Activated naive CD4-positive, alpha-beta T cell treated with anti-CD3 and anti-CD28 coated beads, Interleukin-2, amount 50 U/mL, for 24 hours (primary cell): ENCODE measurements around the gene KCNH8.

Source experiments
- H3K27ac Mint-ChIP-seq: one replicate; pipeline ENCODE4 v1.8.0; 2021; ENCODE audit warnings: mild to moderate bottlenecking, mixed read lengths
- H3K27me3 Mint-ChIP-seq: one replicate; pipeline ENCODE4 v1.8.0; 2021; ENCODE audit warnings: mixed read lengths
- H3K36me3 Mint-ChIP-seq: one replicate; pipeline ENCODE4 v1.8.0; 2021; ENCODE audit warnings: mixed read lengths
- H3K4me1 Mint-ChIP-seq: one replicate; pipeline ENCODE4 v1.8.0; 2021; ENCODE audit warnings: mixed read lengths
- H3K4me3 Mint-ChIP-seq: one replicate; pipeline ENCODE4 v1.8.0; 2021; ENCODE audit warnings: mild to moderate bottlenecking, mixed read lengths
- H3K9me3 Mint-ChIP-seq: one replicate; pipeline ENCODE4 v1.8.0; 2021; ENCODE audit warnings: mixed read lengths

The KCNH8 gene

GRCh38 chr3:19526071-19526470 lies 377.8 kb downstream of the KCNH8 start:
- no peaks in the 10 kb centered on the region for H3K27me3 Mint-ChIP-seq
- no peaks in the 10 kb centered on the region for H3K9me3 Mint-ChIP-seq
- H3K36me3 Mint-ChIP-seq = no peaks in the 10 kb centered on the region
- no peak overlapping the region for H3K27ac Mint-ChIP-seq
- no peaks in the 10 kb centered on the region for H3K4me1 Mint-ChIP-seq
- no peak overlapping the region for H3K4me3 Mint-ChIP-seq

- no peaks in the 10 kb centered on the region for H3K4me1 Mint-ChIP-seq
- H3K9me3 Mint-ChIP-seq = no peaks in the 10 kb centered on the region
- H3K4me3 Mint-ChIP-seq = no peak overlapping the region
- H3K27me3 Mint-ChIP-seq = no peaks in the 10 kb centered on the region
- no peaks in the 10 kb centered on the region for H3K36me3 Mint-ChIP-seq
- H3K27ac Mint-ChIP-seq = no peak overlapping the region
These were observed 379.4 kb downstream of the KCNH8 start for GRCh38 chr3:19527746-19528145.

GRCh38 chr3:19531426-19531825 lies 383.1 kb downstream of the KCNH8 start:
- no peaks in the 10 kb centered on the region for H3K36me3 Mint-ChIP-seq
- no peak overlapping the region for H3K27ac Mint-ChIP-seq
- no peak overlapping the region for H3K4me3 Mint-ChIP-seq
- H3K27me3 Mint-ChIP-seq = peaks cover 1% of the 10 kb centered on the region
- H3K9me3 Mint-ChIP-seq = no peaks in the 10 kb centered on the region
- no peaks in the 10 kb centered on the region for H3K4me1 Mint-ChIP-seq

GRCh38 chr3:19539518-19540392 lies 391.4 kb downstream of the KCNH8 start:
- Mint-ChIP-seq H3K9me3 (no peaks in the 10 kb centered on the region), H3K36me3 (no peaks in the 10 kb centered on the region), H3K4me3 (no peak overlapping the region), H3K4me1 (no peaks in the 10 kb centered on the region), H3K27me3 (peaks cover 2% of the 10 kb centered on the region), H3K27ac (no peak overlapping the region)

- Mint-ChIP-seq H3K27me3 (peaks cover 4% of the 10 kb centered on the region), H3K4me3 (no peak overlapping the region), H3K27ac (no peak overlapping the region), H3K36me3 (no peaks in the 10 kb centered on the region), H3K9me3 (no peaks in the 10 kb centered on the region), H3K4me1 (no peaks in the 10 kb centered on the region)
These were observed 392.2 kb downstream of the KCNH8 start for GRCh38 chr3:19540464-19540863.

- Mint-ChIP-seq H3K36me3 (no peaks in the 10 kb centered on the region), H3K27me3 (peaks cover 4% of the 10 kb centered on the region), H3K4me1 (no peaks in the 10 kb centered on the region), H3K27ac (no peak overlapping the region), H3K9me3 (no peaks in the 10 kb centered on the region), H3K4me3 (no peak overlapping the region)
These were observed 393.0 kb downstream of the KCNH8 start for GRCh38 chr3:19541284-19541683.

- Mint-ChIP-seq H3K27me3 (peaks cover 2% of the 10 kb centered on the region), H3K36me3 (no peaks in the 10 kb centered on the region), H3K4me3 (no peak overlapping the region), H3K4me1 (no peaks in the 10 kb centered on the region), H3K27ac (no peak overlapping the region), H3K9me3 (no peaks in the 10 kb centered on the region)
These were observed 395.0 kb downstream of the KCNH8 start for GRCh38 chr3:19543212-19543841.

GRCh38 chr3:19547665-19548464 lies 399.6 kb downstream of the KCNH8 start:
- H3K4me3 Mint-ChIP-seq = no peak overlapping the region
- peaks cover 2% of the 10 kb centered on the region for H3K27me3 Mint-ChIP-seq
- H3K9me3 Mint-ChIP-seq = peaks cover 7% of the 10 kb centered on the region
- no peak overlapping the region for H3K27ac Mint-ChIP-seq
- no peaks in the 10 kb centered on the region for H3K4me1 Mint-ChIP-seq
- H3K36me3 Mint-ChIP-seq = no peaks in the 10 kb centered on the region

GRCh38 chr3:19559724-19560442 lies 411.6 kb downstream of the KCNH8 start:
- no peak overlapping the region for H3K4me3 Mint-ChIP-seq
- H3K27ac Mint-ChIP-seq = no peak overlapping the region
- peaks cover 7% of the 10 kb centered on the region for H3K9me3 Mint-ChIP-seq
- H3K36me3 Mint-ChIP-seq = no peaks in the 10 kb centered on the region
- H3K4me1 Mint-ChIP-seq = no peaks in the 10 kb centered on the region
- peaks cover 4% of the 10 kb centered on the region for H3K27me3 Mint-ChIP-seq

- Mint-ChIP-seq H3K27ac (no peak overlapping the region), H3K4me3 (no peak overlapping the region), H3K27me3 (no peaks in the 10 kb centered on the region), H3K36me3 (no peaks in the 10 kb centered on the region), H3K4me1 (no peaks in the 10 kb centered on the region), H3K9me3 (no peaks in the 10 kb centered on the region)
These were observed 425.3 kb downstream of the KCNH8 start for GRCh38 chr3:19573644-19574043.

- Mint-ChIP-seq H3K27ac (no peak overlapping the region), H3K4me3 (no peak overlapping the region), H3K27me3 (no peaks in the 10 kb centered on the region), H3K36me3 (no peaks in the 10 kb centered on the region), H3K4me1 (no peaks in the 10 kb centered on the region), H3K9me3 (no peaks in the 10 kb centered on the region)
These were observed 426.0 kb downstream of the KCNH8 start for GRCh38 chr3:19574268-19574667.

- H3K9me3 Mint-ChIP-seq = no peaks in the 10 kb centered on the region
- no peak overlapping the region for H3K4me3 Mint-ChIP-seq
- no peaks in the 10 kb centered on the region for H3K4me1 Mint-ChIP-seq
- H3K27ac Mint-ChIP-seq = no peak overlapping the region
- no peaks in the 10 kb centered on the region for H3K27me3 Mint-ChIP-seq
- no peaks in the 10 kb centered on the region for H3K36me3 Mint-ChIP-seq
These were observed 428.0 kb downstream of the KCNH8 start for GRCh38 chr3:19576343-19576742.
